ENCODE results near the gene LCMT2. TPM values are rescaled to one million over a fixed set of nuclear protein-coding genes. Genes with fewer than 3 reads are reported as not detected.

The LCMT2 gene
- polyA plus RNA-seq, 1 donor from 2014 or later: 10.3 TPM

GRCh38 chr15:43370310-43370974, 40.1 kb upstream of the LCMT2 start:
- Histone ChIP-seq H3K9ac (ENCODE audit: low read length) (peak overlapping the region; percentile 81), H3K9me3 (ENCODE audit: low read length) (no peaks in the 10 kb centered on the region), H3K4me2 (ENCODE audit: low read length) (peak overlapping the region; percentile 80), H3K79me2 (replicated peaks; ENCODE audit: insufficient read depth, low read length) (peaks cover 64% of the 10 kb centered on the region), H3K36me3 (ENCODE audit: insufficient read depth, low read length) (peaks cover 4% of the 10 kb centered on the region), H4K20me1 (ENCODE audit: insufficient read depth) (no peaks in the 10 kb centered on the region), H3K9me2 (ENCODE audit: insufficient read depth, low read length) (no peaks in the 10 kb centered on the region), H3K27ac (ENCODE audit: low read length) (peak overlapping the region; percentile 62), H3K27me3 (ENCODE audit: insufficient read depth, low read depth, low read length) (no peaks in the 10 kb centered on the region), H3F3A (ENCODE audit: insufficient read depth, low read length, poor library complexity, severe bottlenecking) (no peaks in the 10 kb centered on the region), H2AFZ (ENCODE audit: low read depth, low read length) (peak overlapping the region; percentile 69), H3K4me3 (ENCODE audit: low read length) (peak overlapping the region; percentile 95)
- no peak for TF ChIP-seq POLR2AphosphoS5 (IDR thresholded peaks at IDR 0.05)
- no peak for TF ChIP-seq EP300 (conservative IDR thresholded peaks at IDR 0.05; ENCODE audit: poor library complexity, severe bottlenecking)
- TF ChIP-seq MXI1 (conservative IDR thresholded peaks at IDR 0.05; ENCODE audit: poor library complexity, severe bottlenecking): no peak
- TF ChIP-seq EZH2 (IDR thresholded peaks at IDR 0.05; ENCODE audit: borderline replicate concordance, insufficient read depth, low read length, poor library complexity, severe bottlenecking): no peak
- no peak for TF ChIP-seq CTCF (IDR thresholded peaks at IDR 0.05; ENCODE audit: poor library complexity, severe bottlenecking)
- TF ChIP-seq TAF1 (IDR thresholded peaks at IDR 0.05; ENCODE audit: low read depth): no peak
- TF ChIP-seq RAD21 (conservative IDR thresholded peaks at IDR 0.05): no peak

DNA sequence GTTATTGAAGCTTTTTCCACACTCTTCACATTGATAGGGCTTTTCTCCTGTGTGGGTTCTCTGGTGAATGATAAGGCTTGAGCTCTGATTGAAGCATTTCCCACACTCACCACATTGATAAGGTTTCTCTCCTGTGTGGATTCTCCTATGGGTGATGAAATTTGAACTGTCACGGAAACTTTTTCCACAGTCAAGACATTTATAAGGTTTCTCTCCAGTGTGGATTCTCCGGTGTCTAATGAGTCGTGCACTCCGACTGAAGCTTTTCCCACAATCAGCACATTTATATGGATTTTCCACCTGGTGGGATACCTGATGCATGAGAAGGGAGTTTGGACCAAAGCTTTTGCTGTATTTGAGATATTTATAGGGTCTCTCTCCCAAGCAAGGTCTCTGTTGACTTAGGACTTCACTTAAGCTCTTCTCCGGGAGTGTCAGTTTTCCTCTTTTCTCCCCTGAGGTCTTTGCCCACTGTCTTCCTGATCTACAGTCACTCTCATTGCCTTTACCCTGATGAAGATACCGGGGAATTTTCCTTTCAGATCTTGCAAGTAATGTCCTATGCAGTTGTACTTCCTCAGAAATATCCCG, 31.0 kb upstream of the LCMT2 start:
- peaks cover 15% of the 10 kb centered on the region for H3K9me3 ChIP-seq (ENCODE audit: low read length)
- H3K27me3 ChIP-seq (ENCODE audit: insufficient read depth, low read depth, low read length): no peaks in the 10 kb centered on the region
- H3F3A ChIP-seq (ENCODE audit: insufficient read depth, low read length, poor library complexity, severe bottlenecking): no peaks in the 10 kb centered on the region
- H3K36me3 ChIP-seq (ENCODE audit: insufficient read depth, low read length): peaks cover 48% of the 10 kb centered on the region
- no peak overlapping the region for H3K9ac ChIP-seq (ENCODE audit: low read length)
- H3K79me2 ChIP-seq (replicated peaks; ENCODE audit: insufficient read depth, low read length): peaks cover 20% of the 10 kb centered on the region
- no peak overlapping the region for H3K27ac ChIP-seq (ENCODE audit: low read length)
- H2AFZ ChIP-seq (ENCODE audit: low read depth, low read length): no peak overlapping the region
- H3K9me2 ChIP-seq (ENCODE audit: insufficient read depth, low read length): no peaks in the 10 kb centered on the region
- no peaks in the 10 kb centered on the region for H4K20me1 ChIP-seq (ENCODE audit: insufficient read depth)
- no peak overlapping the region for H3K4me3 ChIP-seq (ENCODE audit: low read length)
- no peak overlapping the region for H3K4me2 ChIP-seq (ENCODE audit: low read length)
- no peak for TF ChIP-seq POLR2AphosphoS5 (IDR thresholded peaks at IDR 0.05)
- no peak for TF ChIP-seq EP300 (conservative IDR thresholded peaks at IDR 0.05; ENCODE audit: poor library complexity, severe bottlenecking)
- TF ChIP-seq, protein P1, sequence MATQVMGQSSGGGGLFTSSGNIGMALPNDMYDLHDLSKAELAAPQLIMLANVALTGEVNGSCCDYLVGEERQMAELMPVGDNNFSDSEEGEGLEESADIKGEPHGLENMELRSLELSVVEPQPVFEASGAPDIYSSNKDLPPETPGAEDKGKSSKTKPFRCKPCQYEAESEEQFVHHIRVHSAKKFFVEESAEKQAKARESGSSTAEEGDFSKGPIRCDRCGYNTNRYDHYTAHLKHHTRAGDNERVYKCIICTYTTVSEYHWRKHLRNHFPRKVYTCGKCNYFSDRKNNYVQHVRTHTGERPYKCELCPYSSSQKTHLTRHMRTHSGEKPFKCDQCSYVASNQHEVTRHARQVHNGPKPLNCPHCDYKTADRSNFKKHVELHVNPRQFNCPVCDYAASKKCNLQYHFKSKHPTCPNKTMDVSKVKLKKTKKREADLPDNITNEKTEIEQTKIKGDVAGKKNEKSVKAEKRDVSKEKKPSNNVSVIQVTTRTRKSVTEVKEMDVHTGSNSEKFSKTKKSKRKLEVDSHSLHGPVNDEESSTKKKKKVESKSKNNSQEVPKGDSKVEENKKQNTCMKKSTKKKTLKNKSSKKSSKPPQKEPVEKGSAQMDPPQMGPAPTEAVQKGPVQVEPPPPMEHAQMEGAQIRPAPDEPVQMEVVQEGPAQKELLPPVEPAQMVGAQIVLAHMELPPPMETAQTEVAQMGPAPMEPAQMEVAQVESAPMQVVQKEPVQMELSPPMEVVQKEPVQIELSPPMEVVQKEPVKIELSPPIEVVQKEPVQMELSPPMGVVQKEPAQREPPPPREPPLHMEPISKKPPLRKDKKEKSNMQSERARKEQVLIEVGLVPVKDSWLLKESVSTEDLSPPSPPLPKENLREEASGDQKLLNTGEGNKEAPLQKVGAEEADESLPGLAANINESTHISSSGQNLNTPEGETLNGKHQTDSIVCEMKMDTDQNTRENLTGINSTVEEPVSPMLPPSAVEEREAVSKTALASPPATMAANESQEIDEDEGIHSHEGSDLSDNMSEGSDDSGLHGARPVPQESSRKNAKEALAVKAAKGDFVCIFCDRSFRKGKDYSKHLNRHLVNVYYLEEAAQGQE (IDR thresholded peaks at IDR 0.05; ENCODE audit: borderline replicate concordance): no peak
- no peak for TF ChIP-seq MXI1 (conservative IDR thresholded peaks at IDR 0.05; ENCODE audit: poor library complexity, severe bottlenecking)
- no peak for TF ChIP-seq SMC3 (conservative IDR thresholded peaks at IDR 0.05; ENCODE audit: poor library complexity)
- no peak for TF ChIP-seq CTCF (IDR thresholded peaks at IDR 0.05; ENCODE audit: poor library complexity, severe bottlenecking)
- TF ChIP-seq RAD21 (conservative IDR thresholded peaks at IDR 0.05): no peak
- no peak for TF ChIP-seq EZH2 (IDR thresholded peaks at IDR 0.05; ENCODE audit: borderline replicate concordance, insufficient read depth, low read length, poor library complexity, severe bottlenecking)
- no peak for TF ChIP-seq TAF1 (IDR thresholded peaks at IDR 0.05; ENCODE audit: low read depth)
